Anterior cingulate cortex (tissue), 58 donors: Measurements from ENCODE around the gene BRINP1.
A peak's percentile ranks its signal among the peaks of the same experiment; 100 is the strongest.
"Not testable (repeated sequence)": the region's sequence is repeated elsewhere in the genome, so short reads cannot be mapped to it uniquely, and the experiment has no call there.

Experiments
- DNase-seq, 58 donors: peaks; one replicate each; lab custom pipeline; 2025; lab: John Stamatoyannopoulos, UW

Gene BRINP1

GRCh38 chr9:119216651-119217331, 152.4 kb downstream of the BRINP1 start:
- peak in 40 of 58 donors; percentile 1 to 57 (median 16) for DNase-seq

- DNase-seq: no peak
Measured at GRCh38 chr9:119215651-119216050, 153.6 kb downstream of the BRINP1 start.

- DNase-seq: no peak
Measured at GRCh38 chr9:119213471-119213870, 155.8 kb downstream of the BRINP1 start.

GRCh38 chr9:119197893-119198607, 171.2 kb downstream of the BRINP1 start:
- DNase-seq: no peak

- no peak for DNase-seq
Measured at GRCh38 chr9:119195521-119195920, 173.7 kb downstream of the BRINP1 start.

- no peak for DNase-seq
Measured at GRCh38 chr9:119185298-119185697, 183.9 kb downstream of the BRINP1 start.

GRCh38 chr9:119184265-119184936, 184.8 kb downstream of the BRINP1 start:
- DNase-seq: no peak

GRCh38 chr9:119181561-119181960, 187.7 kb downstream of the BRINP1 start:
- no peak for DNase-seq

GRCh38 chr9:119180897-119181296, 188.3 kb downstream of the BRINP1 start:
- DNase-seq: no peak

- no peak for DNase-seq
Measured at GRCh38 chr9:119179701-119180100, 189.5 kb downstream of the BRINP1 start.

GRCh38 chr9:119177196-119177595, 192.0 kb downstream of the BRINP1 start:
- peak in 11 of 58 donors; percentile 21 to 61 (median 46) for DNase-seq

- no peak for DNase-seq
Measured at GRCh38 chr9:119175581-119175980, 193.7 kb downstream of the BRINP1 start.

- not testable (repeated sequence) for DNase-seq
Measured at GRCh38 chr9:119169222-119169621, 200.0 kb downstream of the BRINP1 start.

GRCh38 chr9:119167876-119168275, 201.4 kb downstream of the BRINP1 start:
- DNase-seq: no peak

- no peak for DNase-seq
Measured at GRCh38 chr9:119167267-119167666, 202.0 kb downstream of the BRINP1 start.

GRCh38 chr9:119166096-119166495, 203.1 kb downstream of the BRINP1 start:
- DNase-seq: peak in 1 of 58 donors; percentile 15

- no peak for DNase-seq
Measured at GRCh38 chr9:119165131-119165530, 204.1 kb downstream of the BRINP1 start.

- DNase-seq: no peak
Measured at GRCh38 chr9:119164716-119165115, 204.5 kb downstream of the BRINP1 start.

GRCh38 chr9:119160551-119160950, 208.7 kb downstream of the BRINP1 start:
- DNase-seq: no peak

- no peak for DNase-seq
Measured at GRCh38 chr9:119159386-119159785, 209.8 kb downstream of the BRINP1 start.

- no peak for DNase-seq
Measured at GRCh38 chr9:119157196-119157595, 212.0 kb downstream of the BRINP1 start.
